Measurements from ENCODE around the gene RBM12. TPM values are rescaled to one million over a fixed set of nuclear protein-coding genes. Genes with fewer than 3 reads are reported as not detected.

RBM12 gene
- total RNA-seq, 4 donors from 2014 or later: 13.5 to 27.8 (median 21.4) TPM

DNA sequence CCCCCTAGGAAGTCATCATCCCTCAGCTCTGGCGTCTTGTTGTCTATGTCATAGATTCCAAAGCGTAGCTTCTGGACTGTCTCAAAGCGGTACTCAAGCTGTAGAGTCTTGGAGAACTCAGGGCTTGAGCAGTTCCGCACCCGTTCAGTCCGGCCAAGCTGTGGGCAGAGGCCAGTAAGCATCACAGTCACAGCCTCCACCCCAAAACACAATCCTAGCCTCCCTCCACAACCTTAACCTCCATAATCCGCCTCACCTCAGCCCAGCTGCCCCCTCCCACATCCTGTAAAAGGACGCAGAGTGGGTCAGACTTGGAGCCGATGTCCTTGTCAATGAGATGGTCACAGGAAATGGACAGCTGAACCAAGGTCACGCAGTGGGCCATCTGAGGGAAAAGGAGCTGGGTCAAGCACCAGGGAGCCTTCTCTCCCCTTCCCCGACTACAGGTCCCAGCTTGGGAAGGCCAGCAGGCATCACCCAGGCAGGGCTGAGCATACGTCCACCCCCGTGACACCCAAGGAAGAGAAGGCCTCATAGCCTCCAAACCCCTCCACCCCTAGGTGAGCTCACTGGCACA, 32.1 kb downstream of the RBM12 start:
- DNase-seq (ENCODE audit: low spot score in 2 of 2): peak in 1 of 2 donors; percentile 64
- no peak overlapping the region for H3K4me3 ChIP-seq (ENCODE audit: low read depth, poor library complexity, severe bottlenecking)
- intact Hi-C loops (cut with DNase I; ENCODE audit: low total_unique reads): no loop called here
- WGBS, 2 donors: 96 to 98% methylated on average over 13 of the region's 13 CpGs
- TF ChIP-seq, protein P1, sequence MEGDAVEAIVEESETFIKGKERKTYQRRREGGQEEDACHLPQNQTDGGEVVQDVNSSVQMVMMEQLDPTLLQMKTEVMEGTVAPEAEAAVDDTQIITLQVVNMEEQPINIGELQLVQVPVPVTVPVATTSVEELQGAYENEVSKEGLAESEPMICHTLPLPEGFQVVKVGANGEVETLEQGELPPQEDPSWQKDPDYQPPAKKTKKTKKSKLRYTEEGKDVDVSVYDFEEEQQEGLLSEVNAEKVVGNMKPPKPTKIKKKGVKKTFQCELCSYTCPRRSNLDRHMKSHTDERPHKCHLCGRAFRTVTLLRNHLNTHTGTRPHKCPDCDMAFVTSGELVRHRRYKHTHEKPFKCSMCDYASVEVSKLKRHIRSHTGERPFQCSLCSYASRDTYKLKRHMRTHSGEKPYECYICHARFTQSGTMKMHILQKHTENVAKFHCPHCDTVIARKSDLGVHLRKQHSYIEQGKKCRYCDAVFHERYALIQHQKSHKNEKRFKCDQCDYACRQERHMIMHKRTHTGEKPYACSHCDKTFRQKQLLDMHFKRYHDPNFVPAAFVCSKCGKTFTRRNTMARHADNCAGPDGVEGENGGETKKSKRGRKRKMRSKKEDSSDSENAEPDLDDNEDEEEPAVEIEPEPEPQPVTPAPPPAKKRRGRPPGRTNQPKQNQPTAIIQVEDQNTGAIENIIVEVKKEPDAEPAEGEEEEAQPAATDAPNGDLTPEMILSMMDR (IDR thresholded peaks at IDR 0.05): no peak
- no peak for TF ChIP-seq POLR2A (IDR thresholded peaks at IDR 0.05)

- no peak overlapping the region for H3K4me3 ChIP-seq (ENCODE audit: low read depth, poor library complexity, severe bottlenecking)
- DNase-seq (ENCODE audit: low spot score in 2 of 2): peak in 1 of 2 donors; percentile 74
- TF ChIP-seq, protein P1 (IDR thresholded peaks at IDR 0.05): no peak
- TF ChIP-seq POLR2A (IDR thresholded peaks at IDR 0.05): no peak
- 95 to 100% methylated on average over 3 to 4 of the region's 4 CpGs for WGBS, 2 donors
- intact Hi-C loops (cut with DNase I; ENCODE audit: low total_unique reads): no loop called here
These were observed 34.1 kb downstream of the RBM12 start for GRCh38 chr20:35630636-35631035.

DNA sequence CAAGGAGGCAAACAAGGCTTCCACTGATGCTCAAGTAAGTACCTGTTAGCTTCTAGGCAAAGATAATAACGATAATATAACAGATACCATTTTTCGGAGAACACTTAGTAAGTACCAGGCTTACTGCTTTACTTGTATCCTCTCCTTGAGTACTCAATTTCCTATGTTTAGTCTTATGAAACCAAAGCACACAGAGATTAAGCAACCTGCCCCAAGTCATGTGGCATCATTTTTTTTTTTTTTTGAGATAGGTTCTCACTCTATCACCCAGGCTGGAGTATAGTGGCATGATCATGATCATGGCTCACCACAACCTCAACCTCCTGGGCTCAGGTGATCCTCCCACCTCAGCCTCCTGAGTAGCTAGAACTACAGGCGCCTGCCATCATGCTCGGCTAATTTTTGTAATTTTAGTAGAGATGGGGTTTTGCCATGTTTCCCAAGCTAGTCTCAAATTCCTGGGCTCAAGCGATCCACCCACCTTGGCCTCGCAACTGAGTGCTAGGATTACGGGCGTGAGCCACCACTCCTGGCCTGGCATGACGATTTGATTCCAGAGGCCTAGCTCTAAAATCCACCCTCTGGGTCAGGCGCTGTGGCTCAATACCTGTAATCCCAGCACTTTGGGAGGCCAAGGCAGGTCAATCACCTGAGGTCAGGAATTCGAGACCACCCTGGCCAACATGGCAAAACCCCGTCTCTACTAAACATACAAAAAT, 35.1 kb downstream of the RBM12 start:
- WGBS, 2 donors: 91 to 93% methylated on average over 12 of the region's 12 CpGs
- peak in 1 of 2 donors; percentile 57 for DNase-seq (ENCODE audit: low spot score in 2 of 2)
- TF ChIP-seq, protein P1 (IDR thresholded peaks at IDR 0.05): no peak
- no peak for TF ChIP-seq POLR2A (IDR thresholded peaks at IDR 0.05)
- intact Hi-C loops (cut with DNase I; ENCODE audit: low total_unique reads): no loop called here
- H3K4me3 ChIP-seq (ENCODE audit: low read depth, poor library complexity, severe bottlenecking): no peak overlapping the region

DNA sequence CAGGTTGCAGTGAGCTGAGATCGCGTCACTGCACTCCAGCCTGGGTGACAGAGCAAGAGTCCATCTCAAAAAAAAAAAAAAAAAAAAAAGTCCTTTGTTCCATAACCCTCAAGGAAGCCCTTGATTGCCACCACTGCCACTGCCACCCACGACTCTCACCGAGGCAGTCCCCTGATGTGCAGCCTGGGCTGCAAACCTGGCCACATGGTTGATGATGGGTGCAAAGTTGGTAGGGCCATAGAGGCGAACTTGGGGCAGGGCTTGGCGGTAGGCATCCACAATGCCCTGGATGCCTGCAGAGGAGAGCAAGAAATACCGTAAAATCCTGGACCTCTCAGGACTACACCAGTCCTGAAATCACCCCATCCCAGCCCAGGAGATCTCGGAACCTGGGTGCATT, 37.6 kb downstream of the RBM12 start:
- TF ChIP-seq, protein P1 (IDR thresholded peaks at IDR 0.05): no peak
- TF ChIP-seq POLR2A (IDR thresholded peaks at IDR 0.05): no peak
- intact Hi-C loops (cut with DNase I; ENCODE audit: low total_unique reads): no loop called here
- no peak overlapping the region for H3K4me3 ChIP-seq (ENCODE audit: low read depth, poor library complexity, severe bottlenecking)
- peak in 1 of 2 donors; percentile 68 for DNase-seq (ENCODE audit: low spot score in 2 of 2)
- 92 to 96% methylated on average over 8 of the region's 8 CpGs for WGBS, 2 donors

GRCh38 chr20:35626386-35627001, 38.2 kb downstream of the RBM12 start:
- peak in 1 of 2 donors; percentile 67 for DNase-seq (ENCODE audit: low spot score in 2 of 2)
- intact Hi-C loops (cut with DNase I; ENCODE audit: low total_unique reads): no loop called here
- 80 to 95% methylated on average over 10 to 13 of the region's 13 CpGs for WGBS, 2 donors
- H3K4me3 ChIP-seq (ENCODE audit: low read depth, poor library complexity, severe bottlenecking): no peak overlapping the region
- TF ChIP-seq, protein P1 (IDR thresholded peaks at IDR 0.05): no peak
- no peak for TF ChIP-seq POLR2A (IDR thresholded peaks at IDR 0.05)
